ENCODE results near the gene ABLIM1.

Gene ABLIM1

GRCh38 chr10:114444819-114445218 is 213.3 kb downstream of the ABLIM1 start:
- DNase-seq (ENCODE audit: low read depth): no peak

GRCh38 chr10:114442091-114442630 is 215.9 kb downstream of the ABLIM1 start:
- DNase-seq (ENCODE audit: low read depth): no peak

- no peak for DNase-seq (ENCODE audit: low read depth)
Measured at GRCh38 chr10:114441107-114441506, 217.0 kb downstream of the ABLIM1 start.

- DNase-seq (ENCODE audit: low read depth): no peak
Measured at GRCh38 chr10:114437473-114438292, 220.4 kb downstream of the ABLIM1 start.

- no peak for DNase-seq (ENCODE audit: low read depth)
Measured at GRCh38 chr10:114436941-114437340, 221.1 kb downstream of the ABLIM1 start.

- no peak for DNase-seq (ENCODE audit: low read depth)
Measured at GRCh38 chr10:114432566-114433093, 225.4 kb downstream of the ABLIM1 start.

- DNase-seq (ENCODE audit: low read depth): no peak
Measured at GRCh38 chr10:114431414-114432135, 226.5 kb downstream of the ABLIM1 start.

GRCh38 chr10:114430688-114431413 is 227.2 kb downstream of the ABLIM1 start:
- no peak for DNase-seq (ENCODE audit: low read depth)

- DNase-seq (ENCODE audit: low read depth): no peak
Measured at GRCh38 chr10:114429581-114430335, 228.3 kb downstream of the ABLIM1 start.

GRCh38 chr10:114427124-114427852 is 230.8 kb downstream of the ABLIM1 start:
- DNase-seq (ENCODE audit: low read depth): no peak

GRCh38 chr10:114426476-114426875 is 231.6 kb downstream of the ABLIM1 start:
- no peak for DNase-seq (ENCODE audit: low read depth)

GRCh38 chr10:114420811-114421485 is 237.1 kb downstream of the ABLIM1 start:
- no peak for DNase-seq (ENCODE audit: low read depth)

GRCh38 chr10:114418109-114418508 is 240.0 kb downstream of the ABLIM1 start:
- no peak for DNase-seq (ENCODE audit: low read depth)

- no peak for DNase-seq (ENCODE audit: low read depth)
Measured at GRCh38 chr10:114412907-114413797, 244.9 kb downstream of the ABLIM1 start.

- DNase-seq (ENCODE audit: low read depth): no peak
Measured at GRCh38 chr10:114408968-114409444, 249.1 kb downstream of the ABLIM1 start.

- no peak for DNase-seq (ENCODE audit: low read depth)
Measured at GRCh38 chr10:114408112-114408967, 249.7 kb downstream of the ABLIM1 start.

GRCh38 chr10:114406455-114406854 is 251.6 kb downstream of the ABLIM1 start:
- no peak for DNase-seq (ENCODE audit: low read depth)

GRCh38 chr10:114405011-114405350 is 253.1 kb downstream of the ABLIM1 start:
- no peak for DNase-seq (ENCODE audit: low read depth)

Measured in stimulated activated CD8-positive, alpha-beta memory T cell treated with anti-CD3 and anti-CD28 coated beads, Interleukin-12 subunit alpha, Interleukin-12 subunit beta, amount 100 ng/mL, for 1 hour (primary cell).